Fibroblast of gingiva (primary cell): ENCODE results near the gene PLBD1.
A peak's percentile ranks its signal among the peaks of the same experiment; 100 is the strongest.

ENCODE experiments used
- DNase-seq: peaks from one replicate; pipeline ENCODE4 v3.0.0-alpha.2; 2011; ENCODE audit warnings: low read depth

Gene PLBD1, protein sequence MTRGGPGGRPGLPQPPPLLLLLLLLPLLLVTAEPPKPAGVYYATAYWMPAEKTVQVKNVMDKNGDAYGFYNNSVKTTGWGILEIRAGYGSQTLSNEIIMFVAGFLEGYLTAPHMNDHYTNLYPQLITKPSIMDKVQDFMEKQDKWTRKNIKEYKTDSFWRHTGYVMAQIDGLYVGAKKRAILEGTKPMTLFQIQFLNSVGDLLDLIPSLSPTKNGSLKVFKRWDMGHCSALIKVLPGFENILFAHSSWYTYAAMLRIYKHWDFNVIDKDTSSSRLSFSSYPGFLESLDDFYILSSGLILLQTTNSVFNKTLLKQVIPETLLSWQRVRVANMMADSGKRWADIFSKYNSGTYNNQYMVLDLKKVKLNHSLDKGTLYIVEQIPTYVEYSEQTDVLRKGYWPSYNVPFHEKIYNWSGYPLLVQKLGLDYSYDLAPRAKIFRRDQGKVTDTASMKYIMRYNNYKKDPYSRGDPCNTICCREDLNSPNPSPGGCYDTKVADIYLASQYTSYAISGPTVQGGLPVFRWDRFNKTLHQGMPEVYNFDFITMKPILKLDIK

DNA sequence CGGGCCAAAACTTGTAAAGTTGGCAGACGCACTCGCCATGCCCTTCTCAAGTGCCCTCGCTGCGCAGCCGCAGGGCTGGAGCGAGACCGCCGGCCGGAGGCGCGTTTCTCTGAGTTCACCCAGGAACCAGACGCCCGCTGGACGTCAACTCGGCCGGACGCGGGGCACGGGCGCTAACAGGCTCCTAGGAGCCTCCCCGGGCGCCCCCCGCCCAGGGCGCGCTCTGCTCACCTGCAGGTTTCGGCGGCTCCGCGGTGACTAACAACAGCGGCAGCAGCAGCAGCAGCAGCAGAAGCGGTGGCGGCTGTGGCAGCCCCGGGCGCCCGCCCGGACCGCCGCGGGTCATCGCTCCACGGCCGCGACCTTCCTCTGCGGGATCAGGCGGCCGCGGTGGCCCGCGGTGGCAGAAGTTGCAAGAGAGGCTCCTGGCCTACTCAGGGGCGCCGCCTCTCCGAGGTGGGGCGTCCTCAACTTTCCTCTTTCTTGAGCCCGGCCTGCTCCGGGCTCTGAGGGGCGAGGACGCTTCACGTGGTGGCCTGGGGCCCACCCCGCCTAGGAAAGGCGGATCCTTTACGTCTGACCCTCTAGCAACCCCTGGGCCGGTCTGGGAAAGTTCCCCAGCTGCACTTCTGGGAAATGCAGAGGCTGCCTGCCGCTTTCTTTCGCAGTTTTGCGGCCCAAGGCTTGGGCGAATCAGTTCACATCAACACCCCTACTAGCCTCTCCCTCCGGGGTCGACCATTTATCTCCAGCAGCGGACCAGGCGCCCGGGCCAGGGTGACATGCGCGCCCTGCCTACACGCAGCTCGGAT is at the start of gene PLBD1:
TSS of gene PLBD1 (minus strand) at position 533 of the 812 bp plus-strand sequence. CDS start at position 346, 187 bp downstream.
- peak; percentile 24 for DNase-seq

DNA sequence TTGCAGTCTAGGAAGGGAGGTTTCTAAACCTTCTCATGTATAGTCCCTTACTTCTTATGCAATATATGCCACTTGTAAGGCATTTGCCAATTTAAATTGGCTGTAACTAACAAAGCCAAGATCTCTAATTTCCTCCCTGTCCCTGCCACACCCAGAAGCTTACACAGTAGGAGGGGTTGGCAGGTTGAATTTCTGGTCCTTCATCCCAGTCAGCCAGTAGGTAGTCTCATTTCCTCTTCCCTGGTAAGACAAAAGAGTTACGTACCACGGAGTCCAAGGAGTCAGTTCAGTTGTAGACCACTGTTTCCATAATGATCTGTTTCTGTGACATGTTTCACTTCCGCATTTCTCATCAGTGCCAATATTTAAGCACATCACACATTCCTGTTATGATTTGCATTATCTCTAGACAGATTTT is 47.0 kb upstream of the PLBD1 start:
- DNase-seq, result no peak

DNA sequence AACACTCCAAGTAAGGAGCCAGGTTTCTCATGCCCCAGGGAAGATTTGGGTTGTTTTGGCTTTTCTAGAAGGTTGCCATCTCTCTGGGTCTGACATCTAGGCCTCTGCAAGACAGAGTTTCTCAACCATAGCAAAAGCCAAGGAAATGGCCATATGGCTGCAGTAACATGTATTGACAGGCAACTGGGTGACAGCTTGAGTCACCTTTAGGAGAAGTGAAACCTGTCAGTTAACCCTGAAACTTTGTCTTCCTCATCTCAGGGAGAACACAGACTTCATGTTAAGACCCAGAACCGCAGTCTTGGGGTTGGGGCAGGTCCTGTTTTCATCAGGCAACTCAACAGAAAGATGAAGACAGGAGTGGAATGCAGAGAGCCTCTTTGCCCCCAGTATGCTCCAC is 46.0 kb upstream of the PLBD1 start:
- no peak for DNase-seq

DNA sequence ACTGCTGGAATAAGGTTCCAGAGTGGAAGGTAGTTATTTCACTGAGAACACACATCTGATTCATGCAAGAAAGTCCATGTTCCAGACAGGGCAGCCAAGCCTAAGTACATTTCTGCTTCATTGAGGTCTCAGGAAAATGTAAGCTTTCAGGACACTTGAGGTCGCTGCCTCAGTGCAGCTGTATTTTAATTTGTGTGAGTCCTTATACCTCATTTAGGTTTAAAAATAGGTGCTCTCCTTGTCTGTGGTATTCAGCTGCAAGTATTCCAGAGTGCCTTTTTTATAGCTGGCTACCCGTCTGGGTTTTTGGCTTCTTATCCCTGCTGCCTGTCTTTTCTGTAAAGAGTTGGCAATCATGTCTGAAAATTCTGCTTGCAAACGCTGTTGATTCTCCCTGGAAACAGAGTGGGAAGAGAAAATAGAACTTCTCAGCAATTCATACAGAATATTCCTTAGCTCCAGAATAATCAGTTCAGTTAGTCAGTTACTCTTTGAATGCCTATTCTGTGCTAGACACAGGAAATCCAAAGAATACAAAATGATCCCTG is 45.3 kb upstream of the PLBD1 start:
- no peak for DNase-seq

DNA sequence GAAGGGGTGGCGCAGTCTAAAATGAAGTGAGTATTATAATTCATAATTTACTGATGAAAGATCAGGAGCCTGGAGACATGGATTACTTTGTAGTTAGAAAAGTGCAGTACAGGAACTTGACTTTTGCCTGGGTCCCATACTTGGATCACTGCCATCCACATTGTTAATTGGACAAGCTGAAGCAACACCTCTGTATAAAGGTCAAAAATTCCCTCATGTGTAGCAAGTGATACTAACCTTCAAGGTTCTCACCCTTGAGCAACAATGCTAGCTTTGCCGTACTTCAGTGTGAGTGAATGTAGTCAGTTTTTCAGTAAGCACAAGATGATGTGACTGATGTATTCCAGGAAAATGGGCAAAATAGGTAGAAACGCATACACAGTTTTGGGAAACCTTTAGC is 44.6 kb upstream of the PLBD1 start:
- DNase-seq, result no peak

DNA sequence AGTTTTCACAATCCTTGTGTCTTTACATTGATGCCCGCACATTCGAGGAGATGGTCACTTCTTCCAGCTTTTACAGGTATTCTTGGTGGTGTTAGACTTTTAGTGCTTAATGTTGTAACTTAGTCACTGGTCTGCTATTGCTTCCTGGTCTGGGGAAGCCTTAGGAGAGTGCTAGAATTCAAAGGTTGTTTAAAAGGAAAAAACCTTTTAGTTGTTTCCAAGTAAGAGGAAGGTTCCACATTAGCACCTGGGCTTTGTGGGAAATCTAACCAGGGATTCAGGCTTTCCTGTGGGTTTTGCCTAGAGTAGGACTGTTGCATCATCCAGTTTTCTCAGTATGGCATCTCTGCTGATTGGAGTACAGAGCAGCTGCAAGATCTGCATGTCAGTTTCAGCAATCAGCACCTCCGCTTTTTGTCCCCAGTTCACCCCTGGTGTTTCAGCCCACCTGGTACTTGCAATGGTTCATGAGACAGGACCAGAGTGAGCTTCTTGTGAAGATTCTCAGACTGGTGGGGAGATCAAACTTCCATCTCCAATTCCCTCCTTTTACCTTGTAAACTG is 44.0 kb upstream of the PLBD1 start:
- DNase-seq, result no peak

DNA sequence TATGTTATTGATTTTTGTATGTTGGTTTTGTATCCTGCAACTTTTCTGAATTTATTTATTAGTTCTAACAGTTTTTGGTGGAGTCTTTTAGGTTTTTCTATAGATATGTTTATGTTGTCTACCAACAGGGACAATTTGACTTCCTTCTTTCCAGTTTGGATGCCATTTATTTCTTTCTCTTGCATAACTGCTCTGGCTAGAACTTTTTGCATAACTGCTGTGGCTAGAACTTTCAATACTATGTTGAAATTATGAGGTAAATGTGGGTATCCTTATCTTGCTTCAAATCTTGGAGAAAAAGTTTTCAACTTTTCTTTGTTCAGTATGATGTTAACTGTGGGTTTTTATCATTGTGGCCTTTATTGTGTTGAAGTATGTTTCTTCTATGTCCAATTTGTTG is 39.9 kb upstream of the PLBD1 start:
- DNase-seq, result no peak

DNA sequence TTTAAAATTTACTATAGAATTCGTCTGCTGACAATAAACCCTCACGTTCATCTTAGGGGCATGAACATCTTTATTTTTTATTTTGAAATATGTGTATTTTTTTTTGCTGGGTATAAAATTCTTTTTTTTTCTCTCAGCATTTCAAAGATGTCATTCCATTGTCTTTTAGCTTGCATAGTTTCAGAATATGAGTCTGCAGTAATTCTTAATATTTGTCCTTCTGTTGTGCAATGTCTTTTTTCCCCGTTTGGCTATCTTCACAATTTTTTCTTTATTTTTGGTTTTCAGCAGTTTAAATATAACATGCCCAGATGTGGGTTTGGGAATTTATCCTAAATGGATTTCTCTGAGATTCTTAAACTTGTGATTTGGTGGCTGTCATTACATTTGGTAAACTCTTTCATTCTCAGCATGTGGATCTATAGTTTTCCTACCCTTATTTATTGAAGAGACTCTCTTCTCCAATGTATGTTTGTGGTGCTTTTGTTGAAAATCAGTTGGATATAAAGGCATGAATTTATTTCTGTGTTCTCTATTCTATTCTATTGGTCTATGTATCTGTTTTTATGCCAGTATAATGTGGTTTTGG is 37.8 kb upstream of the PLBD1 start:
- DNase-seq, result no peak

DNA sequence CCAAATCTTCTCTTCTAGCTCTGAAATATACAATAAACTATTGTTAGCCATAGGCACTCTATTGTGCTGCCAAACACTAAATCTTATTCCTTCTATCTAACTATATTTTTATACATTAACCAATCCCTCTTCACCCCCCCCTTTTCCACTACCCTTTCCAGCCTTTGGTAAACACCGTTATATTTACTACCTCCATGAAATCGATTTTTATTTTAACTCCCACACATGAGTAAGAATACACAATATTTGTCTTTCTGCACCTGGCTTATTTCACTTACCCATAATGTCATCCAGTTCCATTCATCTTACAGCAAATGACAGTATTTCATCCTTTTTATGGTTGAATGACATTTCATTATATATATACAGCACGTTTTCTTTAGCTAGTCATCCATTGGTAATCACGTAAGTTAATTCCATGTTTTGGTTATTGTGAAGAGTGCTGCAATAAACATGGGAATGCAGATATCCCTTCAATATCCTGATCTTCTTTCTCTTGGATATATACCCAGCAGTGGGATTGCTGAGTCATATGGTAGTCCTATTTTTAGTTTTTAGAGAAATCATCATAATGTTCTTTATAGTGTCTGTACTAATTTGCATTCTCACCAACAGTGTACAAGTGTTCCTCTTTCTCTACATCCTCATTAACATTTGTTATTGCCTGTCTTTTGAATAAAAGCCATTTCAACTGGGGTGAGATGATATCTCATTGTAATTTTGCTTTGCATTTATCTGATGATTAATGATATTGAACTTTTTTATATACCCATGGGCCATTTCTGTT is 34.2 kb upstream of the PLBD1 start:
- DNase-seq, result no peak

DNA sequence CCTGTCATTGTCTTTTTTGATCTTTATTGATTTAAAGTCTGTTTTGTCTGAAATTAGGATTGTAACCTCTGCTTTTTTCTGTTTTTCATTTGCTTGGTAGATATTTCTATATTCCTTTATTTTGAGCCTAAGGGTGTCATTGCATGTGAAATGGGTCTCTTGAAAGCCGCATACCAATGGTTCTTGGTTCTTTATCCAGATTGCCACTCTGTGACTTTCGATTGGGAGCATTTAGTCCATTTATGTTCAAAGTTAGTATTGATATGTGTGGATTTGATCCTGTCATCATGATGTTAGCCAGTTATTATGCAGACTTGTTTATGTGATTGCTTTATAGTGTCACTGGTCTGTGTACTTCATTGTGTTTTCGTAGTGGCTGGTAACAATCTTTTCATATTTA is 29.8 kb upstream of the PLBD1 start:
- no peak for DNase-seq

DNA sequence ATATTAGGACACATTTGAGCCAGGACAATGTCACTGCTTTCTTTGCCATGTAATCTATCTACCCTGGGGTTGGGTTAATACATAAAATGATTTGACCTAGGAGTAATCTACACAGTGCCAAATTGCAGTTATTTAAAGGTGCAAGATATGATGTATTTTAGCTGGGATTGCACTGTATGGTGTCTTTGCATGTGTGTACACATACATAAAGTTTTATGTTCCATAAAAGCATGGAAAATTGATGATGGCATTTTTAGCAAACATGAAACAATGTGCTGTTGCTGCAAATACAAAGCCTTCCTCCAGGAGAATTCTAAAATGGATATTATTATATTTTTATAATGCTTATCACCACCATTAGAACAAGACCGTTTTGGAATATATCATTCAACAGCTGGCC is 24.0 kb upstream of the PLBD1 start:
- no peak for DNase-seq

DNA sequence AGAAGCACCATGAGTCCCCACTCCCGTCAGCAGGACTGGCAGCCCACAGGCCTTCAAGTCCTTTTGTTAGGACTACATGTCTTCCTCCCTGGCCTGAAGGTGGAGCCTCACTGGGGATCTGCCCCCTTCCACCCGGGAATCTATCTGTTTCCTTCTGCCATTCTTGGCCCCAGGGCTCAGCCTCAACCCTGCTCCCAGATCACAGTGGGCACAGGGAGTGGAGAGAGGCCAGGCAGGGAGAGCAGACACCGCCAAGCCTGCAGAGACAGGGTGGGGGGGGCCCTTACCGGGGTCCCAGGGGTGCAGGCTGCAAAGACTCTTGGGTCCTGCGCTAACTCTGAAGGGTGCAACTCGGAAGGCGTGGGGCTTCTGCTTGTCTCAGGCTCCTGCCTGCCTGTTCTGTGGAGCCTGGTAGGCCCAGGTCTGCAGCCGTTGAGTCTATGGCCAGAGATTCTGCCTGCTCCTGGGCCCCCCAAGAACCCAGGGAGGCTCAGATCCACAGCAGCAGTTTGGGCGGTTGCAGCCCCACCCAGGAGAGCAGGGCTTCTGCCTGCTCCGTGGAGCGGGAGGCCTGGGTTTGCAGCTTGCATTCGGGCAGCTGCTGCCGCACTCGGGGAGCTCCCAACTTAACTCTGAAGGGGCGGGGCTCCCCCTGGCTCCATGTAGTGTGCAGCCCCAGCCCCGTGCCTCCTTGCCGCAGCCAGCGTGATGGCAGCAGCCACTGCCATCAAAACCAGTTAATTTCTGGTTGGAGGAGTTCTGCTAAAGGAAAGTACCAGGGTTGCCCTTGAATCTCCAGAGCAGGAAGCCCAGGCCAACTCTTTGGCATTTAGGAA is 21.7 kb upstream of the PLBD1 start:
- DNase-seq, result no peak

DNA sequence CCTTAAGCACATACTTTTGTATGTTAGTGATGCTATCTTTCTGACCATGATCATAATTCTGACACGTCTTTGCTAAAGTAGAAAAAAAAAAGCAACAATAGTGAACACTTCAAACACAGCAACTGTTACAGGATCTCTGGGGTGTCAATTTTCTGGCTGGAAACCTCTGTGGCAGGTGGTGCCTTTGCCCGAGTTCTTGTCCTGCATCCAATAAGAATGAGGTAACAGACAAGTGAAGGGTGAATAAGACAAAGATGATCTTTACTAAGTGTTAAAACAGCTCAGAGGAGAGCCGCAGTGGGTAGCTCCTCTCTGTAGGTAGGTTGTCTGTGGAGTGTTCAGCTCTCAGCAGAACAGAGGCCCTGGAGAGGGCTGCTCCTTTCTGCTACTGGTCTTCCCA is 20.9 kb upstream of the PLBD1 start:
- DNase-seq, result no peak

DNA sequence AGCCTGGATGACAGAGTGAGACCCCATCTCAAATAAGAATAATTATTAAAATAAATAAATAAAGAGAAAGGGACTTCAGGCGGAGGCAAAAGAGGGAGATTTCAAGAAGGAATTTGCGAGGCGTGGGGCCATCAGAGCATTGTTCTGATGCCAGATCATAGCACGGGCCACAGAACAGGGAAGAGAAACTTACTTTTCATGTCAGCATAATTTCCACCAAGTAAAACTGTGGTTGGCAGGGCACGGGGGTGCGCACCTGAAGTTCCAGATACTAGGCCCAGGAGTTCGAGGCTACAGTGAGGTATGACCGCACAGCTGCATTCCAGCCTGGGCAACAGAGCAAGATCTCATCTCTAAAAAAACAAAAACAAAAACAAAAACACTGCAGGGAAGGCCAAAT is 11.0 kb upstream of the PLBD1 start:
- no peak for DNase-seq

DNA sequence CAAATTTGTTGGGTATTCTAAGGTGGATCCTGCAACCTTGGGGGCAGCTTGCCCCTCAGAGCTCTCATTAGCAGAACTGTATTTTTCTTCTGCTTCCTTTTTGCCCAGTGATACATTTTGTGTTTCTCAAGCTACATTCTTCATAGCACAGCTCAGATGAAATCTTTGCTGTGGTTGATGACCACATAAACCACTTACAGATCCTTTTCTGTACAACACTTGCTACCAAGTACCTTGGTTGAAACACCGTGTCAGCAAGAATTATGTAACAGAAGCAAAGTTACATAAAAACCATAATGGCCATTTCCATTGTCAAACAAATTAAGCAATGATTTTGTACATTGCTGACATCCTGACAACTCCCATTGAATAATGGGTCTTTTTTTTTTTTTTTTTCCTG is 9.7 kb upstream of the PLBD1 start:
- no peak for DNase-seq

DNA sequence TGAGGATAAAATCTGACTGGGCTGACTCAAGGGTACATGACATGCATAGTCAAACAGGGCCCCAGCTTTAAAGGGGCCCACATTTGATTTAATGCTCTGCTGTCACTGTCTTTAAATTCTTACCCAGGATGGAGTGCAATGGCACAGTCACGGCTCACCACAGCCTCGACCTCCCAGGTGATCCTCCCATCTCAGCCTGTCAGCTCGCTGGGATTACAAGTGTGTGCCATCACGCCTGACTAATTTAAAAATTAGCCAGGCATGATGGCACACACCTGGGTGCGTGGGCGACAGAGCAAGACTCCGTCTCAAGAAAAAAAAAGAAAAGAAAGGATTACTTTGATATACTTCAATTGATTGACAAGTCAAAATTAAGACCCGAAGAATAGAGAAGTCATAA is 9.2 kb upstream of the PLBD1 start:
- no peak for DNase-seq

DNA sequence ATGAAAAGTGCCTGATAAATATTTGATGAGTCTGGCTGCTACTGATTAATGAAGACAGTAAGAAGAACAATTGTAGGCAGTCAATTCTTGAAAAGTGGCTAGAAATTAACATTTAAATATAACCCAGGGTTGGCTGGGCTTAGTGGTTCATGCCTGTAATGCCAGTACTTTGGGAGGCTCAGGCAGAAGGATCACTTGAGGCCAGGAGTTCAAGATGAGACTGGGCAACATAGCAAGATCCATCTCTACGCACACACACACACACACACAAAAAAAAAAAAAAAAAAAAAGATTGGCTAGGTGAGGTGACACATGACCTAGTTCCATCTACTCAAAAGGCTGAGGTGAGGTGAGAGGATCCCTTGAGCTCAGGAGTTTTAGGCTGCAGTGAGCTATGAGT is 7.9 kb upstream of the PLBD1 start:
- no peak for DNase-seq

DNA sequence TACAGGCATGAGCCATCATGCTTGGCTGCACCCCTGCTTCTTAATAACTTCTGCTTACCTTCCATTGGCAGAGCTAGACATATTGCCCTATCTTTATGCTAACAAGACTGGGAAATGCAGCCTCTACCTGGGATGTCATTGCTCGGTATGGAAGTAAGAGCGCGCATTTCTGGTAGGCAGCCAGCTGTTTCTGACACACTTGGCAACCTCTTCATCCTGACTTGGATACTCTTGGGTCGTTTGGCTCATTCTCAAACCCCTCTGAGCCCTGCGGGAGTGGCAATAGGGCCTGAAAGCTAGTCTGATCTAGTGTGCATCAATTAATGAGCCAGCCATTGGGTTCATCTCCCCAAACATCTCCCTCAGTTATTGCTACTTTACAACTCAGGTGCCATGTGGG is 5.4 kb upstream of the PLBD1 start:
- no peak for DNase-seq

DNA sequence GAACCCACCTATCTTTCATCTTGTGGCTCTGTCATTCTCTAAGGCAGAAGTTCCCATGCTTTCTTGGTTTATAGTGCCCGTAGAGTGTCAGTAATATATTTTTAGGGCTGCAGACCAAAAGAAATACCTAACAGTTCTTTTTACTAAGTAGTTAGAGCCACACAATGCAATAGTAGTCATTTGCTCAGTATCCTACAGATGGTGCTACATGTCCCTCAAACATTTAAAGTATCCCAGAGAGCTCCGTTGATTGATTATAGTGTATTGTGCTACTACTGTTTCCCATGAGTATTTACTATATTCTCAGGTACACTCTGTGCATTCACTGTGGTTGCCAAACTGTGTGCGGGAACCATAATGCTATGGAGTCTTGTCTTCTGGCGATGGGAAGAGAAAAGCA is 4.7 kb upstream of the PLBD1 start:
- DNase-seq, result no peak

DNA sequence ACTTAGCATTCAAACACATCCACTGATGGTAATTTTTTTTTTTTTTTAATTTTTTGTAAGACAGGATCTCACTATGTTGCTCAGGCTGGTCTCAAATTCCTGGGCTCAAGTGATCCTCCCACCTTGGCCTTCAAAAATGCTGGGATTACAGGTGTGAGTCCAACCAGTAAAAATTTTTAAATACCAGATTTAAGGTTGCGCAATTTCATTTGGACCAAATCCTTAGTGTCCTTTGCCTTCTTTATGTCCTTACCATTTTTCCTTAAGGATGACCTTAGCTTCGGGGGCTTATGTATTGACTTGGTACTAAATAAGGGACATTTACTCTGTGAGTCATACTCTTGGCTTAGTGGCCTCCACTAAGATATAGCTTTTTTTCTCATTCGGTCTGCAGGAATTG is 4.1 kb upstream of the PLBD1 start:
- no peak for DNase-seq
